ENCODE measurements around the gene KDM4C.
A peak's percentile ranks its signal among the peaks of the same experiment; 100 is the strongest.
"Not testable (repeated sequence)": the region's sequence is repeated elsewhere in the genome, so short reads cannot be mapped to it uniquely, and the experiment has no call there.

KDM4C gene

DNA sequence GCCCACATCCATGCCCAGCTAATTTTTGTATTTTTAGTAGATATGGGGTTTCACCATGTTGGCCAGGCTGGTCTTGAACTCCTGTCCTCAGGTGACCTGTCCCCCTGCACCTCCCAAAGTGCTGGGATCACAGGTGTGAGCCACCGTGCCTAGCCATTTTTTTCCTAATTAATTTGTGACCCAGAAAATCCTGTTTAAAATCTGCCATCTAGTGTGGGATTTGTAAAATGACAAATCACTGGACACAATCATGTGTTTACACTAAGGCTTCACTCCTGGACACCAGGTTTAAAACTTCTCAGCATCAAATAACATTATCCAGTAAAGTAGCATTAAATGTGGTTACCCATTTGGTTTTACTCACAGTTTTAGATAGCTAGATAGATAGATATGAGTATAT, 18.6 kb upstream of the KDM4C start:
- no peak overlapping the region for H3K4me3 ChIP-seq (ENCODE audit: control insufficient read depth, low read depth, low read length)
- peak; percentile 31 for DNase-seq (ENCODE audit: low read depth)
- TF ChIP-seq, protein P1, sequence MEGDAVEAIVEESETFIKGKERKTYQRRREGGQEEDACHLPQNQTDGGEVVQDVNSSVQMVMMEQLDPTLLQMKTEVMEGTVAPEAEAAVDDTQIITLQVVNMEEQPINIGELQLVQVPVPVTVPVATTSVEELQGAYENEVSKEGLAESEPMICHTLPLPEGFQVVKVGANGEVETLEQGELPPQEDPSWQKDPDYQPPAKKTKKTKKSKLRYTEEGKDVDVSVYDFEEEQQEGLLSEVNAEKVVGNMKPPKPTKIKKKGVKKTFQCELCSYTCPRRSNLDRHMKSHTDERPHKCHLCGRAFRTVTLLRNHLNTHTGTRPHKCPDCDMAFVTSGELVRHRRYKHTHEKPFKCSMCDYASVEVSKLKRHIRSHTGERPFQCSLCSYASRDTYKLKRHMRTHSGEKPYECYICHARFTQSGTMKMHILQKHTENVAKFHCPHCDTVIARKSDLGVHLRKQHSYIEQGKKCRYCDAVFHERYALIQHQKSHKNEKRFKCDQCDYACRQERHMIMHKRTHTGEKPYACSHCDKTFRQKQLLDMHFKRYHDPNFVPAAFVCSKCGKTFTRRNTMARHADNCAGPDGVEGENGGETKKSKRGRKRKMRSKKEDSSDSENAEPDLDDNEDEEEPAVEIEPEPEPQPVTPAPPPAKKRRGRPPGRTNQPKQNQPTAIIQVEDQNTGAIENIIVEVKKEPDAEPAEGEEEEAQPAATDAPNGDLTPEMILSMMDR (conservative IDR thresholded peaks at IDR 0.05; ENCODE audit: control insufficient read depth, insufficient read depth, low read depth, low read length): peak; percentile 40

DNA sequence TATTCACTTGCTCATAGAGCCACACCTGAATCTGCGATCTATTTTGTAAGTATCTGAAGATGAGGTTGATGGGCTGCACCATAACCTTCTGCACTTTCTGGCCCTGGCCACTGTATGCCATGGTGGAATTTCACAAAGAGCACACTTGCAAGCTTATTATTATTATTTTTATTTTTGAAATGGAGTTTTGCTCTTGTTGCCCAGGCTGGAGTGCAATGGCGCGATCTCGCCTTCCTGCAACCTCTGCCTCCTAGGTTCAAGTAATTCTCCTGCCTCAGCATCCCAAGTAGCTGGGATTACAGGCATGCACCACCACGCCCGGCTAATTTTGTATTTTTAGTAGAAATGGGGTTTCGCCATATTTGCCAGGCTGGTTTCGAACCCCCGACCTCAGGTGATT, 8.9 kb upstream of the KDM4C start:
- not testable (repeated sequence) for H3K4me3 ChIP-seq (ENCODE audit: control insufficient read depth, low read depth, low read length); DNase-seq (ENCODE audit: low read depth)

DNA sequence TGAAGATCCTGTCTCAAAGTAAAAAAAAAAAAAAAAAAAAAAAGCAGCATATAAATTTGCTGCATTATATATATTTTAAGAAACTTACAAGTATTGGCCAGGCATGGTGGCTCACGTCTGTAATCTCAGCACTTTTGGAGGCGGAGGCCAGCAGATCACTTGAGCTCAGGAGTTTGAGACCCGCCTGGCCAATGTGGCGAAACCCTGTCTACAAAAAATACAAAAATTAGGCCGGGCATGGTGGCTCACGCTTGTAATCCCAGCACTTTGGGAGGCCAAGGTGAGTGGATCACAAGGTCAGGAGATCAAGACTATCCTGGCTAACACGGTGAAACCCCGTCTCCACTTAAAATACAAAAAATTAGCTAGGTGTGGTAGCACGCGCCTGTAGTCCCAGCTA, 2.9 kb upstream of the KDM4C start:
- DNase-seq (ENCODE audit: low read depth); H3K4me3 ChIP-seq (ENCODE audit: control insufficient read depth, low read depth, low read length): not testable (repeated sequence)

DNA sequence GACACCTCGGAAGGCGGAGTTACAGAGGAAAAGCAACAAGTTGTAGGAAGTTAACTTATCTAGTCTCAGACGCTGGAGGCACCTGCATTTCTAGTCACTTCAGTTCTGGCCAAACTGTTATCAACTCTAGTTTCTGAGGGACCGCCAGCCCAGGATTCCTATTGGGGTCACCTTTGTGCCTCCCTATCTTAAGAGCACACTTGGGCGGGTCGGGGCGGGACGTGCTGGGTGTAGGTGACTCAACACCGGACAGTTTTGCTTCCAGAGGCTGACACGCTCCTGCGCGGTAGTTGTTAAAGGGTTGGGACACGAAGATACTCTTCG, 679 bp upstream of the KDM4C start:
- peak overlapping the region; percentile 87 for H3K4me3 ChIP-seq (ENCODE audit: control insufficient read depth, low read depth, low read length)
- TF ChIP-seq, protein P1 (conservative IDR thresholded peaks at IDR 0.05; ENCODE audit: control insufficient read depth, insufficient read depth, low read depth, low read length): no peak
- peak; percentile 84 for DNase-seq (ENCODE audit: low read depth)

DNA sequence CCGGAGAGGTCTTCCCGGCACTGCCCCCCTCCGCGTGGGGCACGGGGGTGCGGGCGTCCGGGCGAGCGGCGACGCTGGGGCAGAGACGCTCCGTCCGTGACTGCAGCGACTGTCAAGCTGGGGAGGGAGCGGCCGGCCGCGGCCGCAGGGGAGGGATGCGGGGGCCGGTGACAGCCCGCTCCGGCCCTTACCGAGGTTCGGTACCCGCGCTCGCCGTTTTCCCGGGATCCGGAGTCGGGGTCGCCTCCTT, 400 bp downstream of the KDM4C start:
- peak overlapping the region; percentile 87 for H3K4me3 ChIP-seq (ENCODE audit: control insufficient read depth, low read depth, low read length)
- no peak for DNase-seq (ENCODE audit: low read depth)
- TF ChIP-seq, protein P1 (conservative IDR thresholded peaks at IDR 0.05; ENCODE audit: control insufficient read depth, insufficient read depth, low read depth, low read length): no peak

DNA sequence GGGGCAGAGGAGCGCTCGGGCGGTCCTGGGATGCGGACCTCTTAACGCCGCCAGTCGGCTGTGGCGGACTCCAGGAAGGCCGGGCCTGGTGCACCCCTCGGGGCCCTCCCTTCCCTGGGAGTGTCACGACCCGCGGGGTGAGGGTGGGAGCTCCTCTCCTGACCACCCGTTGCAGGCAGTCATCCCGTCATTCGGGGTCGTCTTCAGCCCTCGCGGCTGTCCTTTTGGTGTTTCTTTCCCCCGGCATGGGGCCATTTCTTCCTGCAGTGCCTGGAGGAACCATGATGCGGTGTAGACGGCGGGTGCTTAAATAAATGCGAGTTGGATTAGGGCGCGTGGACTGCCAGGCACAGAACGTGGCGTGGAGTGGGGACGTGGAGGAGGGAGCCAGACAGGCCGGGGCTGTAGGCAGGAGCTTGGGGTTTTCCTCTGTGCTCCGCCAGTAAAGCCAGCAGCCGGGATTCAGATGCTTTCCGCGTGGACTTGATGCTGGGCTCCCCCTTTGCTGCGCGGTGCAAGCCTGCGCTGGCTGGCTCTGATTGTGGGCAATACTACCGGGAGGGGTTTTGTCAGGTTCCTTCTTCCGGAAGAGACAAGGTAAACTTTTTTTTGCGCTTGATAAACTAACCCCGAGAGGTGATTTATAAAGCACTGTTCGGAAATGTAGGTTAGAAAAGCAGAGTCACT, 868 bp downstream of the KDM4C start:
- TF ChIP-seq, protein P1 (conservative IDR thresholded peaks at IDR 0.05; ENCODE audit: control insufficient read depth, insufficient read depth, low read depth, low read length): no peak
- DNase-seq (ENCODE audit: low read depth): no peak
- peak overlapping the region; percentile 87 for H3K4me3 ChIP-seq (ENCODE audit: control insufficient read depth, low read depth, low read length)

DNA sequence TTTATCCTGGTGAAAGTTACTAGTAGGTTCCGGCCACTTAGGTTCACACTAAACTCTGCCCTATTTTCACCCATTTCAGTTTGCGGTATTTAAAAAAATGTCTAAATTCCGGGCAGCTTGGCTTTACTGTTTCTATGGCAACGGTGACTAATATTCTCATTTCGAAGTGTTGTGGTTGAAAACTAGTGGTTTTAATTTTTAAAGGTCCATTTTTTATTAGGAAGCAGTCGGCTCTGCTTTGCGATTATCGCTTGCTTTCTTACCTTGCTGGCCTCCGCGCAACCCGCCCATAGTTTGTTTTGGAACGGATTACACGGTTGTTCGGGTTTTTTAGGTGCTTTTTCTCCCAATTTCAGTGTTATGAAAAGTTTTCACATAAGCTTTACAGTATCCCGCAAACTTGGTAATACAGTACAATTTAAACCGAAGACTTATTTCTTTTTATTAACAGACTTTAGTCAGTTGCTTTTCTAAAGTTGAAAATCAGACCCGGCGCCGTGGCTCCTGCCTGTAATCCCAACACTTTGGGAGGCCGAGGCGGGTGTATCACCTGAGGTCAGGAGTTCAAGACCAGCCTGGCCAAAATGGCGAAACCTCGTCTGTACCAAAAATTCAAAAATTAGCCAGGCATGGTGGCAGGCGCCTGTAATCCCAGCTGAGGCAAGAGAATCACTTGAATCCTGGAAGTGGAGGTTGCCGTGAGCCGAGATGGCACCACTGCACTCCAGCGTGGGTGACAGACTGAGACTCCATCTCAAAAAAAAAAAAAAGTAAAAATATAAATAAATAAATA, 1.6 kb downstream of the KDM4C start:
- DNase-seq (ENCODE audit: low read depth): peak; percentile 89
- TF ChIP-seq, protein P1 (conservative IDR thresholded peaks at IDR 0.05; ENCODE audit: control insufficient read depth, insufficient read depth, low read depth, low read length): no peak

DNA sequence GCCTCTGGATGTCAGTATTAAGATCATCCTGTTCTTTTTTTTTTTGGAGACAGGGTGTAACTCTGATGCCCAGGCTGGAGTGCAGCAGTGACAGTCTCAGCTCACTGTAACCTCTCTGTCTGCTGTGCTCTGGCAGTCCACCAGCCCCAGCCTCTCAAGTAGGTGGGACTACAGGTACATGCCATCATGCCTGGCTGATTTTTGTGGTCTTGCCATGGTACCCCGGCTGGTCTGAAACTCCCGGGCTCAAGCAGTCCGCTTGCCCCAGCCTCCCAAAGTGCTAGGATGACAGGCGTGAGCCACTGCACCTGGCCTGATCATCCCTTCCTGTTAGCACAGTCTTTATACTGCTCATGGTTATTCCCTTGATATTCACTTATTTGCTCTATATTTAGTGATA, 3.5 kb downstream of the KDM4C start:
- no peak for DNase-seq (ENCODE audit: low read depth)
- no peak overlapping the region for H3K4me3 ChIP-seq (ENCODE audit: control insufficient read depth, low read depth, low read length)
- TF ChIP-seq, protein P1 (conservative IDR thresholded peaks at IDR 0.05; ENCODE audit: control insufficient read depth, insufficient read depth, low read depth, low read length): no peak

More for the DNA sequence above, 1.6 kb downstream of the KDM4C start:
- peak overlapping the region; percentile 87 for H3K4me3 ChIP-seq (ENCODE audit: control insufficient read depth, low read depth, low read length)

Data from fibroblast of mammary gland (primary cell).